Astrocyte (in vitro differentiated cells and primary cell): ENCODE results near the gene XPNPEP1. TPM values are rescaled to one million over a fixed set of nuclear protein-coding genes. Genes with fewer than 3 reads are reported as not detected.
A peak's percentile ranks its signal among the peaks of the same experiment; 100 is the strongest.

ENCODE experiments used
- DNase-seq: peaks from one replicate; pipeline ENCODE4 v3.0.0-alpha.2; 2010; ENCODE audit warnings: low read depth
- FAIRE-seq: peaks from 2 replicates; lab custom pipeline; 2011; peaks lifted over from hg19 to GRCh38; lab: Jason Lieb, UNC
- H2AFZ ChIP-seq: 2 replicates; pipeline ENCODE4 v1.6.0; 2012; ENCODE audit warnings: low read depth, low read length, inconsistent platforms
- H3K27ac ChIP-seq: 2 replicates; pipeline ENCODE4 v1.5.1; 2011; ENCODE audit warnings: low read depth, low read length, inconsistent platforms
- H3K27me3 ChIP-seq: 2 replicates; pipeline ENCODE4 v1.6.0; 2011; ENCODE audit warnings: low read length, inconsistent platforms; ENCODE audit not compliant: insufficient read depth
- H3K36me3 ChIP-seq: 2 replicates; pipeline ENCODE4 v1.5.1; 2011; ENCODE audit warnings: low read length, inconsistent platforms; ENCODE audit not compliant: insufficient read depth
- H3K4me1 ChIP-seq: 2 replicates; pipeline ENCODE4 v1.5.1; 2011; ENCODE audit warnings: low read length, inconsistent platforms; ENCODE audit not compliant: insufficient read depth
- H3K4me2 ChIP-seq: 2 replicates; pipeline ENCODE4 v1.6.0; 2012; ENCODE audit warnings: low read length, inconsistent platforms
- H3K4me3 ChIP-seq: 2 replicates; pipeline ENCODE4 v1.5.1; 2011; ENCODE audit warnings: low read depth, mild to moderate bottlenecking, low read length, inconsistent platforms; ENCODE audit not compliant: insufficient read depth
- H3K79me2 ChIP-seq: 2 replicates; pipeline ENCODE4 v1.6.0; 2012; ENCODE audit warnings: mild to moderate bottlenecking, low read length, inconsistent platforms; ENCODE audit not compliant: insufficient read depth
- H3K9ac ChIP-seq: 2 replicates; pipeline ENCODE4 v1.6.0; 2012; ENCODE audit warnings: mild to moderate bottlenecking, low read length, inconsistent platforms
- H3K9me3 ChIP-seq: 2 replicates; pipeline ENCODE4 v1.5.1; 2012; ENCODE audit warnings: low read depth, mild to moderate bottlenecking, low read length, inconsistent platforms; ENCODE audit not compliant: insufficient read depth
- H4K20me1 ChIP-seq: 2 replicates; pipeline ENCODE4 v1.6.0; 2012; ENCODE audit warnings: low read length, inconsistent platforms; ENCODE audit not compliant: insufficient read depth
- H3K27ac Mint-ChIP-seq: one replicate; pipeline ENCODE4 v1.8.0; 2021; ENCODE audit warnings: mild to moderate bottlenecking, mixed read lengths; ENCODE audit not compliant: unreplicated experiment
- H3K27me3 Mint-ChIP-seq: one replicate; pipeline ENCODE4 v1.8.0; 2021; ENCODE audit warnings: low read depth, mixed read lengths; ENCODE audit not compliant: unreplicated experiment
- H3K36me3 Mint-ChIP-seq: one replicate; pipeline ENCODE4 v1.8.0; 2021; ENCODE audit warnings: low read depth, mixed read lengths; ENCODE audit not compliant: unreplicated experiment
- H3K4me1 Mint-ChIP-seq: one replicate; pipeline ENCODE4 v1.8.0; 2021; ENCODE audit warnings: low read depth, mixed read lengths; ENCODE audit not compliant: unreplicated experiment
- H3K4me3 Mint-ChIP-seq: one replicate; pipeline ENCODE4 v1.8.0; 2021; ENCODE audit warnings: mild to moderate bottlenecking, moderate library complexity, mixed read lengths; ENCODE audit not compliant: unreplicated experiment
- H3K9me3 Mint-ChIP-seq: one replicate; pipeline ENCODE4 v1.8.0; 2021; ENCODE audit warnings: mild to moderate bottlenecking, mixed read lengths; ENCODE audit not compliant: unreplicated experiment
- CTCF ChIP-seq: IDR thresholded peaks from 2 replicates; pipeline ENCODE4 v1.5.1; 2011; ENCODE audit warnings: low read depth, mild to moderate bottlenecking, inconsistent platforms, low read length, moderate library complexity; ENCODE audit not compliant: insufficient read depth
- EZH2 ChIP-seq: IDR thresholded peaks from 2 replicates; pipeline ENCODE4 v1.6.1; 2012; ENCODE audit warnings: mild to moderate bottlenecking, low read length, inconsistent platforms; ENCODE audit not compliant: insufficient read depth
- total RNA-seq: library from RNA; stranded (reverse); gene quantifications from 2 replicates; pipeline ENCODE4 v1.2.1, GENCODE V29; 2021

Gene XPNPEP1
- total RNA-seq, 1 donor from 2014 or later = 100 TPM

- Histone ChIP-seq H2AFZ (no peak overlapping the region), H3K9ac (no peak overlapping the region), H3K9me3 (no peaks in the 10 kb centered on the region), H3K4me2 (no peak overlapping the region), H3K79me2 (no peaks in the 10 kb centered on the region), H3K36me3 (no peaks in the 10 kb centered on the region), H3K27me3 (no peaks in the 10 kb centered on the region), H3K4me3 (no peak overlapping the region), H4K20me1 (no peaks in the 10 kb centered on the region), H3K4me1 (peaks cover 53% of the 10 kb centered on the region), H3K27ac (no peak overlapping the region)
- H3K9me3 Mint-ChIP-seq = no peaks in the 10 kb centered on the region
- no peaks in the 10 kb centered on the region for H3K36me3 Mint-ChIP-seq
- H3K4me1 Mint-ChIP-seq = peaks cover 45% of the 10 kb centered on the region
- H3K27ac Mint-ChIP-seq = peak overlapping the region; percentile 13
- FAIRE-seq (peak; percentile 9), DNase-seq (no peak)
- H3K27me3 Mint-ChIP-seq = no peaks in the 10 kb centered on the region
- TF ChIP-seq EZH2 (no peak), CTCF (no peak)
- no peak overlapping the region for H3K4me3 Mint-ChIP-seq
These were observed 40.1 kb upstream of the XPNPEP1 start for GRCh38 chr10:109963439-109963838.

DNA sequence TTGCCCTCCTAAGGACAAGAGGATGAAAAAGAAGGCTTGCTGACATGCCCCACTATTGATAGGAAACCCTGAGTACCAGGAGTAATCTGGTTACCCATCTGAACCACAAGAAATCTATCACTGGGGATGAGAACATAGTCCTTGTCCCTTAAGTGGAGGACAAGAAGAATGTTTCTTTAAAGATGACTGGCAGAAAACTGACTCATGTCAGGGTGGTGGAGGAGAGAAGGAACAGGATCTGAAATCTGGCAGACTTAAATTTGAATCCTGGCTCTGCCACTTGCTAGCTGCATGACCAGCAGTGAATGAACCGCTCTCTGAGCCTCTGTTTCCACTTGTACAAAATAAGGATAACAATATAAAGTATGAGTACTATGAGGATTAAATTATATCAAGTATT is 38.9 kb upstream of the XPNPEP1 start:
- H3K27me3 Mint-ChIP-seq = no peaks in the 10 kb centered on the region
- H3K9me3 Mint-ChIP-seq = no peaks in the 10 kb centered on the region
- no peak for FAIRE-seq
- H3K4me1 ChIP-seq = peaks cover 43% of the 10 kb centered on the region
- peak; percentile 22 for DNase-seq
- H3K36me3 Mint-ChIP-seq = no peaks in the 10 kb centered on the region
- TF ChIP-seq EZH2 (no peak), CTCF (no peak)
- H2AFZ ChIP-seq = no peak overlapping the region
- H3K4me3 Mint-ChIP-seq = no peak overlapping the region
- H3K9ac ChIP-seq = no peak overlapping the region
- H3K36me3 ChIP-seq = no peaks in the 10 kb centered on the region
- peak overlapping the region; percentile 20 for H3K27ac ChIP-seq
- no peaks in the 10 kb centered on the region for H3K27me3 ChIP-seq
- no peaks in the 10 kb centered on the region for H3K9me3 ChIP-seq
- peak overlapping the region; percentile 61 for H3K4me2 ChIP-seq
- no peaks in the 10 kb centered on the region for H3K79me2 ChIP-seq
- H3K4me1 Mint-ChIP-seq = peaks cover 45% of the 10 kb centered on the region
- no peaks in the 10 kb centered on the region for H4K20me1 ChIP-seq
- H3K4me3 ChIP-seq = no peak overlapping the region
- H3K27ac Mint-ChIP-seq = peak overlapping the region; percentile 92

DNA sequence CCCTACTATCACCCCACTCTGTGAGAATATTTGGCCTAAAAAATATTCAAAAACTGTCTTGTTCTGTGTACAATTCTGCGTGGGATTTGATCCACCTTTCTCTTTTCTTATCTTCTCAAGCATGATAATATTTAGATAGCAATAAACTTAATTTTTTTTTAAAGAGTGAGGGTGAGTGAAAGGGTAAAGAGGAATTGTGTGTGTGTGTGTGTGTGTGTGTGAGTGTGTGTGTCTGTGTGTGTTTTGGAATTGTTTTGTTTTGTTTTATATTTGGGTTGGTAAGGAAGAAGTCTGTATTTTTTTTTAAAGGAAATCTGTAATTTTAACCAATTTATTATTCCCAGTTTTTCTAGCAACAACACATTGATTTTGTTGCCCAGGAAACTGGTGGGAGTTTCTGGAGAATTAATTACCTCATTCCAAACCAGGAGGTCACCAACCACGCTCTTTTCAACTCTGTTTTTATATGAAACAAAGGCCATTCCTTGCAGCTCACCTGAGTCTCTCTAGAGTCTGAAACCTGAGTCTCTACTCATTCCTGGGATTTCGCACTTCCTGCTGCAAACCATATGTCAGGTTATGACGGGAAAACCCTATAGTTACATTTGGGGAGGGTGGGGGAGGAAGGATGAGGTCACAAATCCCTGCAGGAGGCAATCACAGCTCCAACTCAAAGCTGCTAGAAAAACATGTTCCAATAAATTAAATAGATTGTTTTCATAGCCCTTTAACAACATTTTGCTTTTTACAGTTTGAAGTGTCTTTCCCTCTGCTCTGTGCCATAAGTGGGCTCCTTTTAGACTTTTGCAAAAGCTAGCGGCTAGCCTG is 38.1 kb upstream of the XPNPEP1 start:
- no peaks in the 10 kb centered on the region for H3K9me3 Mint-ChIP-seq
- FAIRE-seq (peak; percentile 63), DNase-seq (peak; percentile 65)
- no peak overlapping the region for H3K4me3 Mint-ChIP-seq
- peak overlapping the region; percentile 92 for H3K27ac Mint-ChIP-seq
- H3K36me3 ChIP-seq = no peaks in the 10 kb centered on the region
- H3K79me2 ChIP-seq = no peaks in the 10 kb centered on the region
- no peak overlapping the region for H3K9ac ChIP-seq
- H3K4me1 ChIP-seq = peaks cover 34% of the 10 kb centered on the region
- no peak overlapping the region for H3K4me3 ChIP-seq
- peak overlapping the region; percentile 61 for H3K4me2 ChIP-seq
- TF ChIP-seq CTCF = no peak
- no peak for TF ChIP-seq EZH2
- no peaks in the 10 kb centered on the region for H3K27me3 Mint-ChIP-seq
- H2AFZ ChIP-seq = no peak overlapping the region
- H3K9me3 ChIP-seq = no peaks in the 10 kb centered on the region
- no peaks in the 10 kb centered on the region for H3K27me3 ChIP-seq
- H3K4me1 Mint-ChIP-seq = peaks cover 38% of the 10 kb centered on the region
- no peaks in the 10 kb centered on the region for H4K20me1 ChIP-seq
- H3K36me3 Mint-ChIP-seq = no peaks in the 10 kb centered on the region
- H3K27ac ChIP-seq = peak overlapping the region; percentile 20
